H7 (cell line): ENCODE measurements around the gene APBB1. TPM values are rescaled to one million over a fixed set of nuclear protein-coding genes. Genes with fewer than 3 reads are reported as not detected.
"Not testable (repeated sequence)": the region's sequence is repeated elsewhere in the genome, so short reads cannot be mapped to it uniquely, and the experiment has no call there.

ENCODE experiments used
- DNase-seq: peaks from one replicate; pipeline ENCODE4 v3.0.0; 2012
- H3K27me3 ChIP-seq: 2 replicates; pipeline ENCODE4 v1.6.0; 2011; ENCODE audit warnings: mild to moderate bottlenecking, low read length; ENCODE audit not compliant: control insufficient read depth, insufficient read depth
- H3K36me3 ChIP-seq: replicated peaks from 2 replicates; pipeline ENCODE4 v1.5.1; 2011; ENCODE audit warnings: low read length; ENCODE audit not compliant: control insufficient read depth, insufficient read depth
- H3K4me3 ChIP-seq: 2 replicates; pipeline ENCODE4 v1.5.1; 2011; ENCODE audit warnings: low read depth, mild to moderate bottlenecking, control low read depth, low read length, moderate library complexity; ENCODE audit not compliant: insufficient read depth
- total RNA-seq: library from RNA; depleted of rRNA; stranded (reverse); fragments of >200 nt; shearing (Covaris generic); gene quantifications from 2 replicates; pipeline ENCODE4 v1.2.3, GENCODE V29; 2014

APBB1 gene
- total RNA-seq, 1 experiment from 2014 or later, result 57.2 TPM

GRCh38 chr11:6405846-6406245 is 13.0 kb downstream of the APBB1 start:
- peak; percentile 37 for DNase-seq
- peaks cover 1% of the 10 kb centered on the region; the same call in 1 of the 2 replicates for H3K36me3 ChIP-seq
- no peak overlapping the region for H3K4me3 ChIP-seq
- no peaks in the 10 kb centered on the region for H3K27me3 ChIP-seq

- Histone ChIP-seq H3K27me3 (no peaks in the 10 kb centered on the region), H3K4me3 (no peak overlapping the region), H3K36me3 (peaks cover 1% of the 10 kb centered on the region; the same call in 1 of the 2 replicates)
- peak; percentile 97 for DNase-seq
Measured at GRCh38 chr11:6405052-6405667, 13.7 kb downstream of the APBB1 start.

GRCh38 chr11:6404342-6405051 is 14.4 kb downstream of the APBB1 start:
- no peak overlapping the region for H3K4me3 ChIP-seq
- H3K27me3 ChIP-seq, result no peaks in the 10 kb centered on the region
- H3K36me3 ChIP-seq, result peaks cover 1% of the 10 kb centered on the region; the same call in 1 of the 2 replicates
- DNase-seq, result peak; percentile 84

GRCh38 chr11:6403539-6403938 is 15.4 kb downstream of the APBB1 start:
- Histone ChIP-seq H3K36me3 (peaks cover 1% of the 10 kb centered on the region; the same call in 1 of the 2 replicates), H3K4me3 (no peak overlapping the region), H3K27me3 (no peaks in the 10 kb centered on the region)
- DNase-seq, result no peak

DNA sequence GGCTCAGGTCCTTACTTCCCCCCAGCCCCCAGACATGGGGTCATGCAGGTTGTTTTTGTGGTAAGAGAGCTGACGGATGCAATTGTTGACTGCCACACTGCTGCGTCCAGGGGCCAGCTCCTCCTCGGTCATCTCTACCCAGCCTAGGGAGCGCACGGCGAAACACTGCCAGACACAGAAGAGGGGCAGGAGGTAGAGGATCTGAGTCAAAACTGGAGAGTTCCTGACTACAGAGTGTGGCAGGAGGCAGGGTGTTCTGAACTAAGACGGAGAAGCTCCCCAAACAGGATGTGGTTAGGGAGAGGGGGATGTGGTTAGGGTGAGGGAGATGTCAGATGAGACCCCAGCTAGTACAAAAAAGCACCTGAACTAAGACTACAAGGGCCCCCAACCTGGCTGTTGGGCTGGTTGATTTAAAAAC is 16.3 kb downstream of the APBB1 start:
- peaks cover 1% of the 10 kb centered on the region; the same call in 1 of the 2 replicates for H3K36me3 ChIP-seq
- DNase-seq, result peak; percentile 8
- no peak overlapping the region for H3K4me3 ChIP-seq
- H3K27me3 ChIP-seq, result no peaks in the 10 kb centered on the region

DNA sequence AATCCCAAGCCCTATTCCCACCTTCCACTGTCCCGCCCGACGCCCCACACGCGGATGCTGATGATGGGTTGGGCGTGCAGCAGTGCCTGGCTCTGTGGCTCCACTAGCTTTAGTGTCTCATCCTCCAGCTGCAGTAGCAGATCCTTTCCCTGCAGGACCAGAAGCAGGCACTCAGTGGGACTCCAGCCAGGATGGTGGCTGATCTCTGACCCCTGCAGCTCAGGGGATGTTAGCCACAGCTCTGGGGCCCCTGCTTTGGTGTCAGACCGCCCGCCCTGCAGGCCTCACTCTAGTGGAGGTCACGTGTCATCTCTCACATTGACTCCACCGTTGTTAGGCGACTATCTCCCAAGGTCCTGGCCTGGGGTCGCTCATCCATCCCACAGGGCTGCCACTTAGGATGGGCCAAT is 16.8 kb downstream of the APBB1 start:
- peaks cover 1% of the 10 kb centered on the region; the same call in 1 of the 2 replicates for H3K36me3 ChIP-seq
- no peak overlapping the region for H3K4me3 ChIP-seq
- no peaks in the 10 kb centered on the region for H3K27me3 ChIP-seq
- DNase-seq, result no peak

GRCh38 chr11:6401464-6401863 is 17.4 kb downstream of the APBB1 start:
- no peak overlapping the region for H3K4me3 ChIP-seq
- DNase-seq, result no peak
- no peaks in the 10 kb centered on the region for H3K27me3 ChIP-seq
- H3K36me3 ChIP-seq, result peaks cover 1% of the 10 kb centered on the region; the same call in 1 of the 2 replicates

DNA sequence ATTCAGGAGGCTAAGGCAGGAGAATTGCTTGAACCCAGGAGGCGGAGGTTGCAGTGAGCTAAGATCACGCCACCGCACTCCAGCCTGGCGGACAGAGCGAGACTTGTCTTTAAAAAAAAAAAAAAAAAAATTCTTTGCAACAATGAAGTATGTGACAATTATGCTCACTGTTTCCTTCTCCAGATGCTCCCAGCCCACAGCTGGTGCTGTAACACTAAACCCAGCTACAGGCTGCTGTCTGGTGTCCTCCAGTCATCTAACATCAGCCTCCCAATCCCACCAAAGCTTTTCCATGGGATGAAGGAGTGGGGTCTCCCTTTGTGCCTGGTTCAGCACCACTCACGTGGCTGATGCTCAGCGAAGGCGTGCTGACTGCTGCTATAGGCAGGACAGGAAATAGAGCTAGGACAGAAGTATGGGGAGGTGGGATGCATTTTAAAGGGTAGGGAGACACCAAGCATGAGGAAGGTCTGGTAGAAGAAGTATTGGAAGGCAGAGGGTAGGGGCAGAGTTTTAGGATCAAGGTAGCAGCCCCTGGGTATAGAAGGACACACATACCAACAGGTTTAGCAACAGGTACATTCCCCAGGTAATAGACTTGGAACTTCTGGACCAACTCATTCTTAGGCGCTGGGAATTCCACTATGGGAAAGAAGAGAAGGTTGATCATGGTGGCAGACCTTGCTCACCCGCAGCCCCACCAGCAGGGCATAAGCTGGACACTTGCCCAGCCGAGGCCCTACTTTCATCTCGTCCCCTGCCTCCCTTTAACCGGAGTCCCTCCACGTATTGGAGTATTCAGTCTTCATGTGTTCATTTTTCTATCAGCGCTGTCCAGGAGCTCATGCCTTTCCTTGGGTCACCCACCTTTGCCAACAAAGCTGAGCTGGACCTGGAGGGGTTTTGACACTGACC is 18.2 kb downstream of the APBB1 start:
- no peak overlapping the region for H3K4me3 ChIP-seq
- no peak for DNase-seq
- H3K27me3 ChIP-seq, result no peaks in the 10 kb centered on the region
- H3K36me3 ChIP-seq, result peaks cover 1% of the 10 kb centered on the region; the same call in 1 of the 2 replicates

- peak; percentile 2 for DNase-seq
- H3K36me3 ChIP-seq, result no peaks in the 10 kb centered on the region; the same call in 1 of the 2 replicates
- no peaks in the 10 kb centered on the region for H3K27me3 ChIP-seq
- H3K4me3 ChIP-seq, result no peak overlapping the region
Measured at GRCh38 chr11:6397636-6398035, 21.3 kb downstream of the APBB1 start.

DNA sequence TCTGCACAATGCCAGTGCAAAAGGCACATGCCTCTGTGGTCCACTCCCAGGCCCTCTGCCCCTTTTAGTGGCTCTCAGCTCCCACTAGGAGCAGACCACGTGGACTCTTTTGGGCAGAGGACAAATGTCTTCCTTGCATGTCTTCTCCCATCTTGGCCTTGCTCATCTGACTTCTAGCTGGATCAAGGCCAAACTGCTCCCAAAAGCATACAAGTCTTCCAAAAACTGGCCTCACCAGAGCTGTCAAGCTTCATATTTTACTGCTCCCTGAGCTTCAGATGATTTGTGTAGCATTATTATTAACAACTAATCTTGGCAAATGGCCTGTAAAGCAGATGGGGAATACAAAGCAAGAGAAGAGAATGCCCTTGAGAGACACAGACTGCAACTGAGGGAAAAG is 21.7 kb downstream of the APBB1 start:
- no peaks in the 10 kb centered on the region; the same call in 1 of the 2 replicates for H3K36me3 ChIP-seq
- DNase-seq, result no peak
- no peaks in the 10 kb centered on the region for H3K27me3 ChIP-seq
- no peak overlapping the region for H3K4me3 ChIP-seq

GRCh38 chr11:6395470-6396060 is 23.3 kb downstream of the APBB1 start:
- no peak for DNase-seq
- Histone ChIP-seq H3K27me3 (peaks cover 4% of the 10 kb centered on the region), H3K36me3 (no peaks in the 10 kb centered on the region; the same call in 1 of the 2 replicates), H3K4me3 (no peak overlapping the region)

- peaks cover 4% of the 10 kb centered on the region for H3K27me3 ChIP-seq
- no peak for DNase-seq
Measured at GRCh38 chr11:6393989-6394670, 24.8 kb downstream of the APBB1 start.

GRCh38 chr11:6392251-6392650 is 26.6 kb downstream of the APBB1 start:
- not testable (repeated sequence) for H3K36me3 ChIP-seq, DNase-seq, H3K27me3 ChIP-seq, H3K4me3 ChIP-seq

More at GRCh38 chr11:6393989-6394670, 24.8 kb downstream of the APBB1 start:
- Histone ChIP-seq H3K4me3 (no peak overlapping the region), H3K36me3 (no peaks in the 10 kb centered on the region; the same call in 1 of the 2 replicates)
